ENCODE measurements around the gene MAP2K7. TPM values are rescaled to one million over a fixed set of nuclear protein-coding genes. Genes with fewer than 3 reads are reported as not detected.

MAP2K7 gene
- total and polyA plus RNA-seq, 2 of the 4 experiments (the other 2 are of a cell fraction): 4.1 to 15.6 TPM

DNA sequence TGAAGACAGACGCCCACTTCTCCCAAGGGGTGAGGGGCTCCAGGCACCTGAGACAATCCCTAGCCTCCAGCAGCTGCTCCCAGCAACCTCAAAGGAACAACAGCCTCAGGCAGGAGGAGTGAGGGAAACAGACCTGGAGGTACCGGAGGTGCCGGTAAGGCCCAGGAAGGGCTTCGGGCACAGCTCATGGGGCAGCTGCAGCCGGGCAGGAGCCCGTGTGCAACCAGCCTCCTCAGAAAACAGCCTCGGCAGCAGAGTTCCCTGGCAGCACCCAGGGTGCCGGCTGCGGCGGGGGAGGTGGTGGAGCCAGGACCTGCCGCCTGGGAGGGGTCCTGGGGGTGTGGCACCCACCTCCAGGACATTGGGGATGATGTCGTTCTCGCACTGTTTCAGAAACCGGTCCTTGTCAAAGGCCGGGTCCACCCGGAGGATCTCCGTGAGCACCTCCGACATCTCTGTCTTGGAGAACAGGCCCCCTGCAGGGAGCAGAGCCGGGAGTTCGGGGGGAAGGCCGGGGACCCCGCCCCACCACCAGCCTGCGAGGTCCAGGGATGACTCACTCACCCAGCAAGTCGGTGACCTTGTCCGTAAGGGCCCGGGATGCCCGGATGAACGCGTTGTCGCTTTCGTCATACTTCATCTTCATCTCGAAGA is 28.7 kb downstream of the MAP2K7 start:
- Histone ChIP-seq H3K4me1 (ENCODE audit: control insufficient read depth, insufficient read depth, low read length) (peaks cover 16% of the 10 kb centered on the region), H4K8ac (ENCODE audit: low read depth in 2 of 2, low read length in 2 of 2) (no peak overlapping the region), H4K91ac (ENCODE audit: insufficient read depth, low read depth, low read length) (no peak overlapping the region), H2BK120ac (ENCODE audit: low read depth, low read length) (no peak overlapping the region), H3K56ac (ENCODE audit: extremely low read depth, insufficient read depth, low read length) (no peak overlapping the region), H3K9ac (ENCODE audit: low read depth, low read length) (no peak overlapping the region), H3K79me1 (ENCODE audit: low read depth in 1 of 2, low read length in 2 of 2) (peaks cover 5 to 24% of the 10 kb centered on the region in 2 experiments; a peak in 2 of 4 replicates), H2AK9ac (replicated peaks; ENCODE audit: low read depth, low read length, poor library complexity) (no peak overlapping the region), H3K27ac (ENCODE audit: insufficient read depth, low read length) (no peak overlapping the region), H4K20me1 (ENCODE audit: insufficient read depth, low read length) (peaks cover 15% of the 10 kb centered on the region), H2AFZ (replicated peaks; ENCODE audit: low read length, poor library complexity) (no peak overlapping the region), H3K4me2 (ENCODE audit: low read depth, low read length) (no peak overlapping the region), H3K9me1 (ENCODE audit: insufficient read depth, low read length) (peaks cover 8% of the 10 kb centered on the region; the same call in 1 of the 2 replicates), H3K18ac (ENCODE audit: low read depth, low read length) (no peak overlapping the region), H3K9me3 (ENCODE audit: control insufficient read depth, insufficient read depth, low read length) (no peaks in the 10 kb centered on the region), H3K4me3 (ENCODE audit: insufficient read depth, low read depth, low read length) (no peak overlapping the region), H2BK5ac (ENCODE audit: low read depth, low read length, poor library complexity, severe bottlenecking) (no peak overlapping the region), H3K27me3 (ENCODE audit: control insufficient read depth, insufficient read depth, low read length) (no peaks in the 10 kb centered on the region), H2BK15ac (ENCODE audit: low read depth, low read length) (no peak overlapping the region), H3K36me3 (ENCODE audit: control insufficient read depth, insufficient read depth, low read length) (peaks cover 60% of the 10 kb centered on the region), H3K4ac (ENCODE audit: low read depth, low read length) (no peak overlapping the region), H3K14ac (replicated peaks; ENCODE audit: low read depth, low read length) (no peak overlapping the region), H3K23ac (ENCODE audit: low read depth, low read length) (no peak overlapping the region), H2AK5ac (ENCODE audit: low read depth, low read length) (no peak overlapping the region), H4K5ac (ENCODE audit: low read depth, low read length) (no peak overlapping the region), H2BK20ac (ENCODE audit: low read depth, low read length) (no peak overlapping the region)
- 99% methylated on average over 12 of the region's 32 CpGs; no CpG with 5 or more reads in 1 of the 2 experiments for WGBS, 2 experiments (ENCODE audit: extremely low coverage in 2 of 2, insufficient read length in 1 of 2)
- POLR2A ChIA-PET (ENCODE audit: unreplicated experiment): no interaction called here
- in situ Hi-C loops (cut with MboI; ENCODE audit: low sequenced_read_pairs): no loop called here
- no peak for TF ChIP-seq CTCF (conservative IDR thresholded peaks at IDR 0.05; ENCODE audit: low read depth, low read length)
- ATAC-seq (ENCODE audit: low read depth) (no peak), DNase-seq (no peak)
- CTCF ChIA-PET: no interaction called here
- BruUV-seq (replicated peaks): no TSS peak
- intact Hi-C loops (cut with micrococcal nuclease): no loop called here
- dilution Hi-C loops (cut with HindIII; ENCODE audit: low sequenced_read_pairs, unreplicated experiment): no loop called here
